ENCODE results near the gene MCRIP2.

- TF ChIP-seq CTCF (IDR thresholded peaks at IDR 0.05) (no peak), POLR2A (IDR thresholded peaks at IDR 0.05) (no peak), POLR2AphosphoS5 (IDR thresholded peaks at IDR 0.05; ENCODE audit: insufficient read depth in 1 of 2, low read depth in 1 of 2) (no peak)
These were observed 12.4 kb downstream of the MCRIP2 start for GRCh38 chr16:654034-654433.
